RWPE1 (cell line): ENCODE measurements around the gene NR2C1.

Experiments used
- CTCF ChIA-PET: fragments of 350-600 bp; sonication (Branson Sonifier 250); formaldehyde crosslinking; extraction: SDS; loops from one replicate; lab custom pipeline; 2021; lab: Yijun Ruan, JAX
- POLR2A ChIA-PET: fragments of 400-600 bp; formaldehyde crosslinking; extraction: SDS; loops from one replicate; lab custom pipeline; 2020; ENCODE audit warnings: antibody characterized with exemption; ENCODE audit not compliant: low non-redundant PET; lab: Yijun Ruan, JAX
- DNase-seq: peaks from one replicate; pipeline ENCODE4 v3.0.0; 2012; ENCODE audit warnings: low spot score
- H3K27ac ChIP-seq: fragments of 450-650 bp; 2 replicates; pipeline ENCODE4 v1.5.1; 2017
- CTCF ChIP-seq: fragments of 450-650 bp; conservative IDR thresholded peaks from 2 replicates; pipeline ENCODE4 v1.5.1; 2017; ENCODE audit warnings: low read depth, mild to moderate bottlenecking

Gene NR2C1

DNA sequence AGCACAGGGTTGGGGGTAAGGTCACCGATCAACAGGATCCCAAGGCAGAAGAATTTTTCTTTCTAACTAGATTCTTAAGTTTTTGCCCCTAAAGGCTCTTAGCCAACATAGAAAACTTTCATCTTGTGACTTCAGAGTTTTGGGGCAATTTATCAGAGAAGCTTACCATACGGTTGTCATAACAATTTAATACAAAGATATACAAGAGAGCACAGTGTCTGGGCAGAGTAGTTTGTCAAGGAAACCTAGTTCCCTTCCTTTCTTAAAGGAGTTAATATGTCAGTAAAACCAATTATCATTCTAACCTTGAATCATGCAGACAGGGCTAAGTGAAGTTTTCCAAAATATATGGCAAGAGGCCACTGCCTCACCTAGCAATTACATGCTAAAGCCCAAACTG, 18.4 kb downstream of the NR2C1 start:
- TF ChIP-seq CTCF, result no peak
- CTCF ChIA-PET, result no interaction called here

GRCh38 chr12:95054206-95054605, 19.2 kb downstream of the NR2C1 start:
- TF ChIP-seq CTCF, result no peak
- CTCF ChIA-PET, result no interaction called here
- POLR2A ChIA-PET, result interaction anchor here (0.7 kb wide), 1 partner anchor 169 kb away, joined by 4 read pairs; no protein-coding TSS in a partner anchor

More for the DNA sequence above, 18.4 kb downstream of the NR2C1 start:
- DNase-seq, result no peak
- no peak overlapping the region for H3K27ac ChIP-seq
- POLR2A ChIA-PET, result no interaction called here

GRCh38 chr12:95051241-95051640, 22.2 kb downstream of the NR2C1 start:
- DNase-seq, result no peak
- no peak overlapping the region for H3K27ac ChIP-seq
- POLR2A ChIA-PET, result no interaction called here
- CTCF ChIA-PET, result no interaction called here
- no peak for TF ChIP-seq CTCF

More at GRCh38 chr12:95054206-95054605, 19.2 kb downstream of the NR2C1 start:
- H3K27ac ChIP-seq, result no peak overlapping the region
- no peak for DNase-seq

DNA sequence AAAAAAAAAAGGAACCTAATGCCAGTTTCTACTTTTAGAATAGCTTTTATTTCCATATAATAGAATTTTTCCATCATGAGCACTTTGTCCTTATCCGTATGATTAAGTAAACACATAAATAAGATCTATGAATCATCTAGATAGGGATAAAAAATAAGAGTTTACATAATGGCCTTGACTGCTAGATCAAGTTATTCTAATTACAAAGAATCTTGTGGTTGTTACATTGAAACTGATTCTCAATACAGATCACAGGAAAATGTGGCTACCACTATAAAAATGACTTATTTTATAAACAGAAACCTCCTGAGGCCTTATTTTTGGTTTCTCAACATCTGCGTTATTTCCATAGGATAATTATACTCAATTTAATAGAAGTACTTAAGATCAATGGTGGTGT, 35.5 kb downstream of the NR2C1 start:
- POLR2A ChIA-PET, result no interaction called here
- no peak for DNase-seq
- H3K27ac ChIP-seq, result no peak overlapping the region
- TF ChIP-seq CTCF, result no peak
- CTCF ChIA-PET, result no interaction called here

- POLR2A ChIA-PET, result no interaction called here
- CTCF ChIA-PET, result interaction anchor here (0.7 kb wide), 1 partner anchor 656 kb away, joined by 4 read pairs; no protein-coding TSS in a partner anchor
- no peak overlapping the region for H3K27ac ChIP-seq
- DNase-seq, result no peak
- no peak for TF ChIP-seq CTCF
Measured at GRCh38 chr12:95034750-95035149, 38.7 kb downstream of the NR2C1 start.

DNA sequence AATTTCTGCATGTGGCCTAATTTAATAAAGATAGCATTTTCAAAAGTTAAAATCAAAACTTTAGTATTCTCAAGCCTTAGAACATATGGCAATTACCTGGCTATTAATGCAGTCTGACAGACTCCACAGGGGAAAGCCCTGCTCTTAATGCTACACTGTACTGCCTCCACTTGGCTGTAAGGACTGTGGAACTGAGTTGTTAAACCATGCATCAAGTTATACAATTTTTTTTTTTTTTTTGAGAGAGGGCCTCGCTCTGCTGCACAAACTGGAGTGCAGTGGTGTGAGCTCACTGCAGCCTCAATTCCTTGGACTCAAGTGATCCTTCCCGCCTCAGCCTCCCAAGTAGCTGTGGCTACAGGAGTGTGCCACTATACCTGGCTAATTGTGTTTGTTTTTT, 50.9 kb downstream of the NR2C1 start:
- POLR2A ChIA-PET, result no interaction called here
- H3K27ac ChIP-seq, result no peak overlapping the region
- CTCF ChIA-PET, result no interaction called here
- TF ChIP-seq CTCF, result no peak
- no peak for DNase-seq

- DNase-seq, result no peak
- ChIA-PET CTCF (no interaction called here), POLR2A (no interaction called here)
- H3K27ac ChIP-seq, result no peak overlapping the region
- no peak for TF ChIP-seq CTCF
Measured at GRCh38 chr12:95017482-95017881, 55.9 kb downstream of the NR2C1 start.
